Gastroesophageal sphincter (tissue), 3 donors: ENCODE measurements around the gene PLCH1.

ENCODE experiments used
- POLR2A ChIP-seq, 2 donors: fragments of 450-650 bp; IDR thresholded peaks; one replicate each; pipeline ENCODE4 v1.6.1; 2017; ENCODE audit warnings: antibody characterized with exemption in 2 of 2, mild to moderate bottlenecking in 2 of 2, moderate library complexity in 1 of 2
- POLR2AphosphoS5 ChIP-seq: sonication (generic); formaldehyde crosslinking; IDR thresholded peaks from one replicate; pipeline ENCODE4 v1.6.1; 2017; ENCODE audit warnings: antibody characterized with exemption
- TF ChIP-seq, protein P1 (sequence below), 4 experiments: fragments of 200-600 bp in 2 of 4; fragments of 450-650 bp in 2 of 4; sonication (generic) in 1 of 4; IDR thresholded peaks; one replicate each; pipeline ENCODE4 v1.5.1; 2017 to 2019; ENCODE audit warnings: antibody characterized with exemption in 4 of 4, mild to moderate bottlenecking in 2 of 4, moderate library complexity in 2 of 4

- TF ChIP-seq, protein P1, sequence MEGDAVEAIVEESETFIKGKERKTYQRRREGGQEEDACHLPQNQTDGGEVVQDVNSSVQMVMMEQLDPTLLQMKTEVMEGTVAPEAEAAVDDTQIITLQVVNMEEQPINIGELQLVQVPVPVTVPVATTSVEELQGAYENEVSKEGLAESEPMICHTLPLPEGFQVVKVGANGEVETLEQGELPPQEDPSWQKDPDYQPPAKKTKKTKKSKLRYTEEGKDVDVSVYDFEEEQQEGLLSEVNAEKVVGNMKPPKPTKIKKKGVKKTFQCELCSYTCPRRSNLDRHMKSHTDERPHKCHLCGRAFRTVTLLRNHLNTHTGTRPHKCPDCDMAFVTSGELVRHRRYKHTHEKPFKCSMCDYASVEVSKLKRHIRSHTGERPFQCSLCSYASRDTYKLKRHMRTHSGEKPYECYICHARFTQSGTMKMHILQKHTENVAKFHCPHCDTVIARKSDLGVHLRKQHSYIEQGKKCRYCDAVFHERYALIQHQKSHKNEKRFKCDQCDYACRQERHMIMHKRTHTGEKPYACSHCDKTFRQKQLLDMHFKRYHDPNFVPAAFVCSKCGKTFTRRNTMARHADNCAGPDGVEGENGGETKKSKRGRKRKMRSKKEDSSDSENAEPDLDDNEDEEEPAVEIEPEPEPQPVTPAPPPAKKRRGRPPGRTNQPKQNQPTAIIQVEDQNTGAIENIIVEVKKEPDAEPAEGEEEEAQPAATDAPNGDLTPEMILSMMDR (IDR thresholded peaks at IDR 0.05), result no peak
- no peak for TF ChIP-seq POLR2AphosphoS5
- TF ChIP-seq POLR2A (IDR thresholded peaks at IDR 0.05), result no peak
These were observed 148.3 kb downstream of the PLCH1 start for GRCh38 chr3:155596615-155597014.
